ENCODE measurements around the gene ENTPD1.

ENTPD1 gene

DNA sequence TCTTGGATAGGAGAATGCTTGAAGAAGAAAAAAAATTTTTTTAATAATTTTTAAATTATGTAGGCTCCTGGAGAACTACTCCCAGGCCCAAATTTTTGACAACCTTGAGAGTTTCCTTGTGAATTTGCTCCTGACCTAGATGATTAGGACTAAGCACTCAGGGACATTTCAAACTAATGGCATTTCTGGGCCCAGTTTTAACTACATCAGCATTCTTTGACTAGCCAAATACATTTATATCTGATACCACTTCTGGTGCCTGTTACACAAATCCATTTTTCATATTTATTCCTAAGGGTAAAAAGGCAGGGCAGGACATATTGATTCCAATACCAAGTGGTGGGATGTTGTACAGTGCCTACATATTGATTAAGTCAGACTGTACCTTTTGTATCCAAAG is 91.0 kb downstream of the ENTPD1 start:
- Histone ChIP-seq H3K4me3 (ENCODE audit: low read depth, low read length) (no peak overlapping the region), H3K36me3 (ENCODE audit: control insufficient read depth in 2 of 2, insufficient read depth in 1 of 2, low read length in 2 of 2) (no peaks in the 10 kb centered on the region), H3K27ac (ENCODE audit: extremely low read depth, low read depth, low read length) (no peak overlapping the region), H3K9me3 (ENCODE audit: control insufficient read depth, insufficient read depth, low read depth, low read length) (no peaks in the 10 kb centered on the region), H3K4me1 (ENCODE audit: control insufficient read depth, insufficient read depth, low read length) (no peaks in the 10 kb centered on the region)
- POLR2A ChIA-PET: no interaction called here
- TF ChIP-seq ZNF571 (tag by site-specific recombination; IDR thresholded peaks at IDR 0.05) (no peak), HOXC10 (CRISPR knock-in tag; IDR thresholded peaks at IDR 0.05) (no peak), ZNF48 (tag by site-specific recombination; IDR thresholded peaks at IDR 0.05) (no peak), MZF1 (tag by site-specific recombination; IDR thresholded peaks at IDR 0.05; ENCODE audit: borderline replicate concordance) (no peak), ZNF302 (tag by site-specific recombination; IDR thresholded peaks at IDR 0.05; ENCODE audit: low read depth) (no peak), ZNF561 (tag by site-specific recombination; IDR thresholded peaks at IDR 0.05; ENCODE audit: borderline replicate concordance) (no peak), REPIN1 (tag by site-specific recombination; IDR thresholded peaks at IDR 0.05; ENCODE audit: low read depth) (no peak), BCL11A (tag by site-specific recombination; IDR thresholded peaks at IDR 0.05; ENCODE audit: low read depth) (no peak), ZNF473 (tag by site-specific recombination; IDR thresholded peaks at IDR 0.05) (no peak), ZNF16 (tag by site-specific recombination; IDR thresholded peaks at IDR 0.05; ENCODE audit: low read depth) (no peak), ZNF248 (tag by site-specific recombination; IDR thresholded peaks at IDR 0.05) (no peak), ZNF747 (tag by site-specific recombination; IDR thresholded peaks at IDR 0.05) (no peak), ZBTB21 (tag by site-specific recombination; IDR thresholded peaks at IDR 0.05) (no peak), ZNF626 (tag by site-specific recombination; IDR thresholded peaks at IDR 0.05) (no peak)
- TF ChIP-seq, protein P1, sequence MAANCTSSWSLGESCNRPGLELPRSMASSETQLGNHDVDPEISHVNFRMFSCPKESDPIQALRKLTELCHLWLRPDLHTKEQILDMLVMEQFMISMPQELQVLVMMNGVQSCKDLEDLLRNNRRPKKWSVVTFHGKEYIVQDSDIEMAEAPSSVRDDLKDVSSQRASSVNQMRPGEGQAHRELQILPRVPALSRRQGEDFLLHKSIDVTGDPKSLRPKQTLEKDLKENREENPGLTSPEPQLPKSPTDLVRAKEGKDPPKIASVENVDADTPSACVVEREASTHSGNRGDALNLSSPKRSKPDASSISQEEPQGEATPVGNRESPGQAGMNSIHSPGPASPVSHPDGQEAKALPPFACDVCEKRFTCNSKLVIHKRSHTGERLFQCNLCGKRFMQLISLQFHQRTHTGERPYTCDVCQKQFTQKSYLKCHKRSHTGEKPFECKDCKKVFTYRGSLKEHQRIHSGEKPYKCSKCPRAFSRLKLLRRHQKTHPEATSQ (tag by site-specific recombination; IDR thresholded peaks at IDR 0.05): no peak
- CTCF ChIA-PET: interaction anchor here (1.2 to 14.8 kb wide), 2 partner anchors 152 to 472 kb away, joined by 3 to 220 read pairs; partner anchors contain the start of gene TCTN3

DNA sequence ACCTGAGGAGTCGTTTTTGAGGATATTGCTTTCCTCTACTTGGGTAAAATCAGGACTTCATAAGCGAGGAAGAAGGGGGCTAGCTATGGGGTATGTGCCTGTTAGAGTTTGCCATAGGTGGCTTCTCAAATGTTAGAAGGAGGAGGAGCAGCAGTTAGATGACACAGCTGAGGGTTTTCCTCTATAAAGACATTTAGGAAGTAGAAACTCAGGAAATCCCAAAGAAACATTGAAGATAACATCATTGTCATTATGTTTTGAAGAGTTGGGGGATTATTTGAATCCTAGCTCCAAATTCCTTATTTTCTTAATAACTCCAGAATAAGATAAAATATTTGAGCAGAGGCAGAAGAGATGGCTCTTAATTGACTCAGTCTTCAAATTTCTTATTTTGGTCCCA is 92.9 kb downstream of the ENTPD1 start:
- no peaks in the 10 kb centered on the region for H3K36me3 ChIP-seq (ENCODE audit: control insufficient read depth in 2 of 2, insufficient read depth in 1 of 2, low read length in 2 of 2)
- no peaks in the 10 kb centered on the region for H3K9me3 ChIP-seq (ENCODE audit: control insufficient read depth, insufficient read depth, low read depth, low read length)
- H3K27ac ChIP-seq (ENCODE audit: extremely low read depth, low read depth, low read length): no peak overlapping the region
- no peaks in the 10 kb centered on the region for H3K4me1 ChIP-seq (ENCODE audit: control insufficient read depth, insufficient read depth, low read length)
- H3K4me3 ChIP-seq (ENCODE audit: low read depth, low read length): no peak overlapping the region
- ChIA-PET POLR2A (no interaction called here), CTCF (interaction anchor here (0.5 to 14.8 kb wide), 6 partner anchors 7 to 154 kb away, joined by 3 to 220 read pairs (median 4); partner anchors contain the start of gene TCTN3)
- no peak for TF ChIP-seq ZNF701 (tag by site-specific recombination; IDR thresholded peaks at IDR 0.05)

DNA sequence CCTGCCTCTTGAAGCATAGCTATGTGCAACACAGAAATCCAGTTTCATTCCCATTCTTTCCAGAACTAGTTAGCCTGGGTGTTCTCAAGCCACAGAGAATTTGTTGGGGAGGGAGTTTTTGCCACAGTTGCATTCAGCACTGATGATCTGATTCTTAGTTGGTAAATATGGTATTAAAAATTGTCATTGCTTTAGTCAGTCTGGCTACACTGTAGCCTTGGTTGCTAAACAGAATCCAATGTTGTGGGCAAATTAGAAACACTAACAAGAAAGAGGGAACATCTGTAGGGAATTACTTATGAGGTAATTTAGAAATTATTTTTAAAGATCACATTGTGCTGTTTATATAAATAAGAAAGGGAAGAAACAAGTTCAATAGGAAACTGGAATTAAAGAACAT is 94.8 kb downstream of the ENTPD1 start:
- no peak overlapping the region for H3K27ac ChIP-seq (ENCODE audit: extremely low read depth, low read depth, low read length)
- no peaks in the 10 kb centered on the region for H3K4me1 ChIP-seq (ENCODE audit: control insufficient read depth, insufficient read depth, low read length)
- H3K4me3 ChIP-seq (ENCODE audit: low read depth, low read length): no peak overlapping the region
- POLR2A ChIA-PET: no interaction called here
- H3K9me3 ChIP-seq (ENCODE audit: control insufficient read depth, insufficient read depth, low read depth, low read length): no peaks in the 10 kb centered on the region
- CTCF ChIA-PET: interaction anchor here (0.6 to 1.2 kb wide), 2 partner anchors 9 to 15 kb away, joined by 3 read pairs; no protein-coding TSS in a partner anchor
- H3K36me3 ChIP-seq (ENCODE audit: control insufficient read depth in 2 of 2, insufficient read depth in 1 of 2, low read length in 2 of 2): no peaks in the 10 kb centered on the region
- TF ChIP-seq ZNF335 (tag by site-specific recombination; conservative IDR thresholded peaks at IDR 0.05) (no peak), ZNF529 (tag by site-specific recombination; IDR thresholded peaks at IDR 0.05; ENCODE audit: insufficient replicate concordance) (no peak)
- TF ChIP-seq, protein P2, sequence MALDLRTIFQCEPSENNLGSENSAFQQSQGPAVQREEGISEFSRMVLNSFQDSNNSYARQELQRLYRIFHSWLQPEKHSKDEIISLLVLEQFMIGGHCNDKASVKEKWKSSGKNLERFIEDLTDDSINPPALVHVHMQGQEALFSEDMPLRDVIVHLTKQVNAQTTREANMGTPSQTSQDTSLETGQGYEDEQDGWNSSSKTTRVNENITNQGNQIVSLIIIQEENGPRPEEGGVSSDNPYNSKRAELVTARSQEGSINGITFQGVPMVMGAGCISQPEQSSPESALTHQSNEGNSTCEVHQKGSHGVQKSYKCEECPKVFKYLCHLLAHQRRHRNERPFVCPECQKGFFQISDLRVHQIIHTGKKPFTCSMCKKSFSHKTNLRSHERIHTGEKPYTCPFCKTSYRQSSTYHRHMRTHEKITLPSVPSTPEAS (tag by site-specific recombination; IDR thresholded peaks at IDR 0.05): no peak
- TF ChIP-seq, protein P3, sequence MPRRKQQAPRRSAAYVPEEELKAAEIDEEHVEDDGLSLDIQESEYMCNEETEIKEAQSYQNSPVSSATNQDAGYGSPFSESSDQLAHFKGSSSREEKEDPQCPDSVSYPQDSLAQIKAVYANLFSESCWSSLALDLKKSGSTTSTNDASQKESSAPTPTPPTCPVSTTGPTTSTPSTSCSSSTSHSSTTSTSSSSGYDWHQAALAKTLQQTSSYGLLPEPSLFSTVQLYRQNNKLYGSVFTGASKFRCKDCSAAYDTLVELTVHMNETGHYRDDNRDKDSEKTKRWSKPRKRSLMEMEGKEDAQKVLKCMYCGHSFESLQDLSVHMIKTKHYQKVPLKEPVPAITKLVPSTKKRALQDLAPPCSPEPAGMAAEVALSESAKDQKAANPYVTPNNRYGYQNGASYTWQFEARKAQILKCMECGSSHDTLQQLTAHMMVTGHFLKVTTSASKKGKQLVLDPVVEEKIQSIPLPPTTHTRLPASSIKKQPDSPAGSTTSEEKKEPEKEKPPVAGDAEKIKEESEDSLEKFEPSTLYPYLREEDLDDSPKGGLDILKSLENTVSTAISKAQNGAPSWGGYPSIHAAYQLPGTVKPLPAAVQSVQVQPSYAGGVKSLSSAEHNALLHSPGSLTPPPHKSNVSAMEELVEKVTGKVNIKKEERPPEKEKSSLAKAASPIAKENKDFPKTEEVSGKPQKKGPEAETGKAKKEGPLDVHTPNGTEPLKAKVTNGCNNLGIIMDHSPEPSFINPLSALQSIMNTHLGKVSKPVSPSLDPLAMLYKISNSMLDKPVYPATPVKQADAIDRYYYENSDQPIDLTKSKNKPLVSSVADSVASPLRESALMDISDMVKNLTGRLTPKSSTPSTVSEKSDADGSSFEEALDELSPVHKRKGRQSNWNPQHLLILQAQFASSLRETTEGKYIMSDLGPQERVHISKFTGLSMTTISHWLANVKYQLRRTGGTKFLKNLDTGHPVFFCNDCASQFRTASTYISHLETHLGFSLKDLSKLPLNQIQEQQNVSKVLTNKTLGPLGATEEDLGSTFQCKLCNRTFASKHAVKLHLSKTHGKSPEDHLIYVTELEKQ (tag by site-specific recombination; IDR thresholded peaks at IDR 0.05; ENCODE audit: borderline replicate concordance): no peak
- TF ChIP-seq, protein P4, sequence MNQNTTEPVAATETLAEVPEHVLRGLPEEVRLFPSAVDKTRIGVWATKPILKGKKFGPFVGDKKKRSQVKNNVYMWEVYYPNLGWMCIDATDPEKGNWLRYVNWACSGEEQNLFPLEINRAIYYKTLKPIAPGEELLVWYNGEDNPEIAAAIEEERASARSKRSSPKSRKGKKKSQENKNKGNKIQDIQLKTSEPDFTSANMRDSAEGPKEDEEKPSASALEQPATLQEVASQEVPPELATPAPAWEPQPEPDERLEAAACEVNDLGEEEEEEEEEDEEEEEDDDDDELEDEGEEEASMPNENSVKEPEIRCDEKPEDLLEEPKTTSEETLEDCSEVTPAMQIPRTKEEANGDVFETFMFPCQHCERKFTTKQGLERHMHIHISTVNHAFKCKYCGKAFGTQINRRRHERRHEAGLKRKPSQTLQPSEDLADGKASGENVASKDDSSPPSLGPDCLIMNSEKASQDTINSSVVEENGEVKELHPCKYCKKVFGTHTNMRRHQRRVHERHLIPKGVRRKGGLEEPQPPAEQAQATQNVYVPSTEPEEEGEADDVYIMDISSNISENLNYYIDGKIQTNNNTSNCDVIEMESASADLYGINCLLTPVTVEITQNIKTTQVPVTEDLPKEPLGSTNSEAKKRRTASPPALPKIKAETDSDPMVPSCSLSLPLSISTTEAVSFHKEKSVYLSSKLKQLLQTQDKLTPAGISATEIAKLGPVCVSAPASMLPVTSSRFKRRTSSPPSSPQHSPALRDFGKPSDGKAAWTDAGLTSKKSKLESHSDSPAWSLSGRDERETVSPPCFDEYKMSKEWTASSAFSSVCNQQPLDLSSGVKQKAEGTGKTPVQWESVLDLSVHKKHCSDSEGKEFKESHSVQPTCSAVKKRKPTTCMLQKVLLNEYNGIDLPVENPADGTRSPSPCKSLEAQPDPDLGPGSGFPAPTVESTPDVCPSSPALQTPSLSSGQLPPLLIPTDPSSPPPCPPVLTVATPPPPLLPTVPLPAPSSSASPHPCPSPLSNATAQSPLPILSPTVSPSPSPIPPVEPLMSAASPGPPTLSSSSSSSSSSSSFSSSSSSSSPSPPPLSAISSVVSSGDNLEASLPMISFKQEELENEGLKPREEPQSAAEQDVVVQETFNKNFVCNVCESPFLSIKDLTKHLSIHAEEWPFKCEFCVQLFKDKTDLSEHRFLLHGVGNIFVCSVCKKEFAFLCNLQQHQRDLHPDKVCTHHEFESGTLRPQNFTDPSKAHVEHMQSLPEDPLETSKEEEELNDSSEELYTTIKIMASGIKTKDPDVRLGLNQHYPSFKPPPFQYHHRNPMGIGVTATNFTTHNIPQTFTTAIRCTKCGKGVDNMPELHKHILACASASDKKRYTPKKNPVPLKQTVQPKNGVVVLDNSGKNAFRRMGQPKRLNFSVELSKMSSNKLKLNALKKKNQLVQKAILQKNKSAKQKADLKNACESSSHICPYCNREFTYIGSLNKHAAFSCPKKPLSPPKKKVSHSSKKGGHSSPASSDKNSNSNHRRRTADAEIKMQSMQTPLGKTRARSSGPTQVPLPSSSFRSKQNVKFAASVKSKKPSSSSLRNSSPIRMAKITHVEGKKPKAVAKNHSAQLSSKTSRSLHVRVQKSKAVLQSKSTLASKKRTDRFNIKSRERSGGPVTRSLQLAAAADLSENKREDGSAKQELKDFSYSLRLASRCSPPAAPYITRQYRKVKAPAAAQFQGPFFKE (tag by site-specific recombination; IDR thresholded peaks at IDR 0.05; ENCODE audit: borderline replicate concordance): no peak

Data from HEK293 (cell line).